Stimulated activated CD4-positive, alpha-beta T cell treated with anti-CD3 and anti-CD28 coated beads, Interleukin-15, amount 100 ng/mL, for 24 hours (primary cell): ENCODE measurements around the gene IGFLR1.
A peak's percentile ranks its signal among the peaks of the same experiment; 100 is the strongest.
"Not testable (repeated sequence)": the region's sequence is repeated elsewhere in the genome, so short reads cannot be mapped to it uniquely, and the experiment has no call there.

ENCODE experiments used
- DNase-seq: peaks from one replicate; pipeline ENCODE4 v3.0.0-alpha.2; 2020

IGFLR1 gene

DNA sequence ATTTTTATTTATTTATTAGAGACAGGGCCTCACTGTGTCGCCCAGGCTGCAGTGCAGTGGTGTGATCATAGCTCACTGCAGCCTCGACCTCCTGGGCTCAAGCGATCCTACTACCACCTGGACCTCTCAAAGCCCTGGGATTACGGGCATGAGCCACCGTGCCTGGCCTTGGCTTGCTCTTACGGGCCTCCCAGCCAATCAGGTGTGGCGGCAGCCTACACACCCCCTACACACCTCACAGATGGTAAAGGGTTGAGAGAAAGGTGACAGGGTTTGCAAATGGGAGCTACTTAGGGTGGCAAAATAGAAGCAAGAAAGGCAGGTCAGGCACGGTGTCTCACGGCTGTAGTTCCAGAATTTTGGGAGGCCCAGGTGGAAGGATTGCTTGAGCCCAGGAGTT, 38.9 kb downstream of the IGFLR1 start:
- no peak for DNase-seq

DNA sequence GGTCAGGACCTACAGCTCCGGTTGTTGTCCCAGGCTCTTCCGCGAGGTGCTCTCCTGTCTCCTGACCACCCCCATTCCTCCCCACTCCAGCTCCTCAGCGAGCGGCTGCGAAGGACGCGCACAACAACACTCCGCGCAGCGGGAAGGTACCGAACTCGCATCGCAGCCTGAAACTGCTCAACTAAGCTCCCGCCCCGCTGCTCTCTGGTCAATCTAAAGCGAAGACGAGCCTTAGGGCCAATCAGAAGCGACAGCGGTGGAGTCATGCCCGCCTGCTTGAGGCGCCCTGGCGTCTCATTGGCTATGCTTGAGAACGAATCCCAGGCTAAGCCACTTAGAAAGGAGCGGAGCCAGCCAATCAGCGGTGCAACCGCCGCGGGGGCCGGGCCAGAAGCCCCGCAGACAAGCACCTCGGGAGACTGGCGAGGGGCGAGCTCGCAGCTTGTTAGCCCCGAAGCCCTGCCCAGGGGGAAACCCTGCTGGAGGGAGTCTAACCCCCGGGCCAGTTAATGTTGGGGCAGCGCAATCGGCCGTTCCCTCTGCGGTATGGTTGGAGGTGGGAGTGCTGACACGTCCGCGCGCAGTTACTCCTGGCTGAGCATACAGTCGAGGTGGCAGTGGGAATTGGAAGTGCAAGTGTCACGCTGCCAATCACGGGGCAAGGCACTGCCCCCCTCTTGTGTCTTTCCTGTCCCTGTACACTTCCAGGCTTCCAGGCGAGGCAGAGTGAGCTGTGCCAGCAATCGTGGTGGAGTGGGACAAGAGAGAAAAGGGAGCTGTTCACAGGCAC, 39.8 kb downstream of the IGFLR1 start:
- DNase-seq = peak; percentile 96

DNA sequence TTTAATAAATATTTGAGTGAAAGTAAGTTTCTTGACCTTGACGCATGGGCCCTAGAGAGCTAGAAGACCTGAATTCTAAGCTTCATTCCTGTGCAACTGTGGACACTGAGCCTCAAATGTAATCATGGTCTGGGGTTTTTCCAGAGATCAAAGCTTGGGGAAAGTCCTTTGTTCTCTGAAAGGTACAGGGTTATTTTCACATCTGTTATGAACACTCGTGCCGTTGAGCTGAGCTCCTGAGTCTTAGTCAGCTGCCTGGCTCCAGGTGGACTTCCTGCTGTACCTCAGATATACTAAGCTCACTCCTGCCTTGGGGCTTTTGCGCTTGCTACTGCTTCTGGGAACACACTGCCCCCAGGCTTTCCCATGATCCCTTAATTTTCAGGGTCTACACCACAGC, 45.4 kb downstream of the IGFLR1 start:
- no peak for DNase-seq

DNA sequence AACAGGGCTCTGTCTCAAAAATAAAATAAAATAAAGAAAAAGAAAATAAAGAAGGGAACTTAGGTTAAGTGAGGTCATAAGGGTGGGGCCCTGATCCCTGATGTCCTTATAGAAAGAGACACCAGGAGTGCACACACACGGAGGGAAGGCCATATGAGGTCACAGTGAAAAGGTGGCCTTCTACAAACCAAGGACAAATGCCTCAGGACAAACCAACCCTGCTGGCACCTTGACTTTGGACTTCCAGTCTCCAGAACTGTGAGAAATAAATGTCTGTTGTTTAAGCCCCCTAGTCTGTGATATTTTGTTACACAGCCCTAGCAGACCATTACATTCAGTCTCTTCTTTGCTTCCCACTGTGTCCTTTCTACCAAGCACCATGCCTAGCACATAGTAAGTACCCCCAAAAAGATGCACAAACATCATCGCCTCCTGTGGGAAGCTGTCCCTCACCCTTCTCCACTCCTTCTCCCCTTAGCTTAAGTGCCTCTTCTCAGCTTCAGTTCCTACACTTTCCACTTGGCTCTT, 46.3 kb downstream of the IGFLR1 start:
- DNase-seq = no peak

DNA sequence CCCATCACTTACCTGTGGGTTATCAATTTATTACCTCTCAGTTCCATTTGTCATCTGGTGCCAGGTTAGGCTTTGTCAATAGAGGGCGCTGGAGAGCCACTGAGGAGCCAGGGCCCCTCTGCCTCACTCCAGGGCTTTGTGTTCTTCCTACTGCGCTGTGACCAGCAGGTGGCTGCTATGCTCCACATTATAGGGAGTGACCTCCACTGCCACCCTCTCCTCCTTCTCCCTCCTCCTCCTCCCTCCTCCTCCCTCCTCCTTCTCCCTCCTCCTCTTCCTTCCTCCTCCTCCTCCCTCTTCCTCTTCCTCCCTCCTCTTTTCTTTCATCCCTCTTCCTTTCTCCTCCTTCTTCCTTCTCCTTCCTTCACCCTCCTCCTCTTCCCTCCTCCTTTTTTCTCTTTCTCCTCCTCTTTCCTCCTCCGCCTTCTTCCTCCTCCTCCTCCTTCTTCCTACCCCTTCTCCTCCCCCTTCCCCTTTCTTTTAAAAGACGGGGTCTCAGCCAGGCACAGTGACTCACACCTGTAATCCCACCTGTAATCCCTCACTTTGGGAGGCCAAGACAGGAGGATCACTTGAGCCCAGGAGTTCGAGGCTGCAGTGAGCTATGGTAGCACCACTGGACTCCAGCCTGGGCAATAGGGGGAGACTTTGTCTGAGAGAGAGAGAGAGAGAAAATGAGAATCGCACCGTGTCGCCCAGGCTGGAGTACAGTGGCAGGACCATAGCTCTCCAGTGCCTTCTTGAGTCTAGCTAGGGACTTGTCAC, 48.2 kb downstream of the IGFLR1 start:
- peak; percentile 93 for DNase-seq

DNA sequence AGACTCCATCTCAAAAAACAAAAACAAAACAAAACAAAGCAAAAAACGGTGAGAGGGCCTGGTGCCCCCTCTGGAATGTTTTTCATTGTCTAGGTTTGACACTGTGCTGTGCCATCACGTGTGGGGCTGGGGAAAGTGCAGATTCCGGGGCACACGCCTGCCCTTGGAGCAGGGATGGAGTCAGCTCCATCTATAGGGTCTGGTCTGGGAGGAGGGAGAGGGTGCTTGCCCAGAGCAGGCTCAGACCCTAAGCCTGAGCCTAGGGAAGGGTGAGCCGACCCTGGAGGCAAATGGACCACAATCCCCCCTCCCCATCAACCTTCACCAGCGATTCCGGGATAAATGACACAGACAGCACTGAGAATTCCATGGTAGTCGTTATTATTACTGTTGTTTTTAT, 48.8 kb downstream of the IGFLR1 start:
- no peak for DNase-seq

DNA sequence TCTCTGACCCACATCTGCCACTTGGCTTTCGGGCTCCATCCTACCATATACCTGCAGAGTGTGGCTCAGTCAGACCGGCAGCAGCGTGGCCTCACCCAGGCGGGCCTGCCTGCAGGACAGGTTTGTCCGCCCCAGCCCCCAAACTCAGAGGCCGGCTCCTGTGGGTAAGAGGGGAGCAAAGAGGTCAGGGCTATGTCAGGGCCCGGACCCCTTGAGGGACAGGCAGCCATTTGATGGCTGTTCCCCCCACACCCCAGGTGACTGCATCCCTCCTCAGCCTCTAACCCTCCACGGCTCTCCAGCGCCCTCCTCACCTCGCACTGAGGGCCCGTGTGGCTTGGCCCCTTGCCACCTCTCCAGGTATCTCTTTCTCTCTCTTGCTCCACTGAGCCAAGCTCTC, 50.2 kb downstream of the IGFLR1 start:
- no peak for DNase-seq

DNA sequence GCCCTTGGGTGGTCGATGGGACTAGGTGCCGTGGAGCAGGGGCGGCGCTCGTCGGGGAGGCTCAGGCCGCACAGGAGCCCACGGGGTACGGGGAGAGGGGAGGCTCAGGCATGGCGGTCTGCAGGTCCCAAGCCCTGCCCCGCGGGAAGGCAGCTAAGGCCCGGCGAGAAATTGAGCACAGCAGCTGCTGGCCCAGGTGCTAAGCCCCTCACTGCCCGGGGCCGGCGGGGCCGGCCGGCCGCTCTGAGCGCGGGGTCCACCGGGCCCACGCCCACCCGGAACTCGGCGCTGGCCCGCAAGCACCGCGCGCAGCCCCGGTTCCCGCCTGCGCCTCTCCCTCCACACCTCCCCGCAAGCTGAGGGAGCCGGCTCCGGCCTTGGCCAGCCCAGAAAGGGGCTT, 51.1 kb downstream of the IGFLR1 start:
- DNase-seq = not testable (repeated sequence)

DNA sequence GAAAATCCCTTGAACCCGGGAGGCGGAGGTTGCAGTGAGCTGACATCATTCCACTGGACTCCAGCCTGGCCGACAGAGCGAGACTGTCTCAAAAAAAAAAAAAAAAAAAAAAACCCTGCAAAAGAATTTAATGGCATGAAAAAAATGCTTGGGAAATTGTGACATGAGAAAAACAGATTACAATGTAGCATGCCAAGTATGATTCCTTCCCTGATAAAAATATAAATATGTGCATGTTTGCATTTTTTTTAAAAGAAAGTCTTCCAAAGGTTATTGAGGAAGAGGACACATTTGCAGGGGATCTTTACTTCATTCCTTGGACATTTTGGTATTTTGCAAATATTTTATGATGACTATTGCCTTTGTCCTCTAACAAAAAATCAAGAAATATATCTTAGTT, 52.4 kb downstream of the IGFLR1 start:
- DNase-seq = no peak
